Osteocyte (in vitro differentiated cells): ENCODE results near the gene ZNF783. TPM values are rescaled to one million over a fixed set of nuclear protein-coding genes. Genes with fewer than 3 reads are reported as not detected.

ENCODE experiments used
- DNase-seq: peaks from one replicate; pipeline ENCODE4 v3.0.0; 2021; ENCODE audit warnings: mixed read lengths; ENCODE audit not compliant: unreplicated experiment; ENCODE audit errors: extremely low spot score
- H3K27ac Mint-ChIP-seq: one replicate; pipeline ENCODE4 v1.8.0; 2021; ENCODE audit warnings: mild to moderate bottlenecking, mixed read lengths; ENCODE audit not compliant: unreplicated experiment
- H3K27me3 Mint-ChIP-seq: one replicate; pipeline ENCODE4 v1.8.0; 2021; ENCODE audit warnings: mixed read lengths; ENCODE audit not compliant: unreplicated experiment
- H3K36me3 Mint-ChIP-seq: one replicate; pipeline ENCODE4 v1.8.0; 2021; ENCODE audit warnings: mixed read lengths; ENCODE audit not compliant: unreplicated experiment
- H3K4me1 Mint-ChIP-seq: one replicate; pipeline ENCODE4 v1.8.0; 2021; ENCODE audit warnings: mixed read lengths; ENCODE audit not compliant: unreplicated experiment
- H3K4me3 Mint-ChIP-seq: one replicate; pipeline ENCODE4 v1.8.0; 2021; ENCODE audit warnings: mild to moderate bottlenecking, moderate library complexity, mixed read lengths; ENCODE audit not compliant: unreplicated experiment
- H3K9me3 Mint-ChIP-seq: one replicate; pipeline ENCODE4 v1.8.0; 2021; ENCODE audit warnings: mixed read lengths; ENCODE audit not compliant: unreplicated experiment
- CTCF ChIP-seq: fragments of 200-600 bp; sonication (generic); IDR thresholded peaks from 2 replicates; pipeline ENCODE4 v1.5.0; 2021; ENCODE audit warnings: antibody characterized with exemption, mild to moderate bottlenecking, moderate library complexity
- total RNA-seq: library from RNA; stranded (reverse); gene quantifications from 2 replicates; pipeline ENCODE4 v1.2.1, GENCODE V29; 2021

ZNF783 gene
- total RNA-seq, 1 donor from 2014 or later: 26.0 TPM

DNA sequence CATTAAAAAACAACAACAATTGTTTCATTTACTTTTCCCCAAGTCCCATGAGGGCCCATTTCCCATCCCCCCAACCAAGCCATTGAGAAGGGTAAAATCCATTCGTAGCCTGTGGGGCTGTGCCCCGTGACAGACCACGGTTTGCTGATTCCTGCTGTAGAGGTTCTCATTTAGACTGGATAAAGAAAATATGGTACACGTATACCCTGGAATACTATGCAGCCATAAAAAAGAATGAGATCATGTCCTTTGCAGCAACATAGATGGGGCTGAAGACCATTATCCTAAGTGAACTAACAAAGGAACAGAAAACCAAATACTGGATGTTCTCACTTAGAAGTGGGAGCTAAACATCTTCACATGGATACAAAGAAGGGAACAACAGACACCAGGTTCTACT lies 44.9 kb downstream of the ZNF783 start:
- no peaks in the 10 kb centered on the region for H3K9me3 Mint-ChIP-seq
- no peak overlapping the region for H3K27ac Mint-ChIP-seq
- DNase-seq: peak; percentile 13
- no peaks in the 10 kb centered on the region for H3K4me1 Mint-ChIP-seq
- no peak for TF ChIP-seq CTCF
- no peak overlapping the region for H3K4me3 Mint-ChIP-seq
- H3K36me3 Mint-ChIP-seq: no peaks in the 10 kb centered on the region
- H3K27me3 Mint-ChIP-seq: no peaks in the 10 kb centered on the region

DNA sequence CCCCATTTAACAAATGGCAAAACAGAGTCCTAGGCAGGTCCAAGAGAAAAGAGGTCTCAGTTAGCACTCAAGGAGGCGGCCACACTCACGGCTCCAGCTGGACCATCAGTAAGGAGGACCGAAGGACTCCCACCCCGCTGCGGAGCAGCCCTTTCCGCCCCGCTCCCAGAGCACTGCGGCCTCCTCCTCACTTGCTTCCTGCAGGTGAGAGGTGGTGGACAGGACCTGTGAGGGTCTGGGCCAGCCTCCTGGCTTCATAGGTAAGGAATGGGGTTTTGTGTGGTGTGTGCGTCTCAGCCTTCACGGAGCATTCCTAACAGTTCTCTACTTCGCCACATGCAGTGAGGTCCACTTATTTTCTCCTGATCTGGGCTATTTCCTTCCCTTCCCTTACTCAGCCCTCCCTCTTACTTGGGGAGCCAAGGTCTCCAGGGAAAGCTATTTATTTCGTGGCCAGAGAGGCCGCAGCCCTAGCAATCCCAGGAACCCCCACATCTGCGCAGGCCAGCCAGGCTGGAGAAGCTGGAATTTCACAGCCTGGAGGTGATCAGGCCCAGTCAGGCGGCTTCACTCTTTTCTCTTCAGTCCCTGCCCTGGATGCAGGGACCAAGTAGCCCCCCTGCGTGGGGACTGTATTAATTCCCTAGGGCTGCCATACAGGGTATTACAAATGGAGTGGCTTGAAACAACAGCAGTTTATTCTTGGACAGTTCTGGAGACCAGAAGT lies 45.9 kb downstream of the ZNF783 start:
- Mint-ChIP-seq H3K36me3 (no peaks in the 10 kb centered on the region), H3K9me3 (no peaks in the 10 kb centered on the region), H3K27me3 (no peaks in the 10 kb centered on the region), H3K27ac (no peak overlapping the region), H3K4me1 (no peaks in the 10 kb centered on the region), H3K4me3 (no peak overlapping the region)
- DNase-seq: peak; percentile 73
- no peak for TF ChIP-seq CTCF

DNA sequence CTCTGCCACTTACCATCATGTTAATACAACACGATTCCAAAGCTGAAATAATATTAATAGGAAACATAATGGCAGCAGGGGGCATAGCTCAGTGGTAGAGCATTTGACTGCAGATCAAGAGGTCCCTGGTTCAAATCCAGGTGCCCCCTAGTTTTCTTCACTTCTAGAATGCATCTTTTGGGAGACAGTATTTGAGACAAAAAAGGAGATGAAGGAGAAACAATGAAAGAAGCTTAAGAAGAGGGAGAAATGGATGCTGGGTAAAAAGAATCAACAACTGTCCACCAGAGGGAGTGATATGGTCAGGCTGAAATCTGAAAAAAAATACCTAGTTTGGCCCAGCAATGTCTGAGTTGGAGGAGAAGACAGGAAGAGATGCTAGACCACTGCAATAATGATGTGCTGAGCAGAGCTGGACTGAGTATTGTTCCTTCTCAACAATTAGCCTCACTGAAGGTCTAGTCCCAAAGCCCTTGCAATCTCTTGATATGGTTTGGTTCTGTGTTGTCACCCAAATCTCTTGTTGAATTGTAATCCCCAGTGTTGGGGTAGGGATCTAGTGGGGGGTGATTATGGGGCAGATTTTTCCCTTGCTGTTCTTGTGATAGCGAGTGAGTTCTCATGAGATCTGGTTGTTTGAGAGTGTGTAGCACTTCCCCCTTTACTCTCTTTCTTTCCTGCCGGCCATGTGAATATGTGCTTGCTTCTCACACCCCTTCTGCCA lies 48.3 kb downstream of the ZNF783 start:
- no peaks in the 10 kb centered on the region for H3K36me3 Mint-ChIP-seq
- H3K4me3 Mint-ChIP-seq: no peak overlapping the region
- no peaks in the 10 kb centered on the region for H3K4me1 Mint-ChIP-seq
- TF ChIP-seq CTCF: peak; percentile 64
- peak; percentile 32 for DNase-seq
- no peaks in the 10 kb centered on the region for H3K9me3 Mint-ChIP-seq
- H3K27me3 Mint-ChIP-seq: peaks cover 8% of the 10 kb centered on the region
- no peak overlapping the region for H3K27ac Mint-ChIP-seq

DNA sequence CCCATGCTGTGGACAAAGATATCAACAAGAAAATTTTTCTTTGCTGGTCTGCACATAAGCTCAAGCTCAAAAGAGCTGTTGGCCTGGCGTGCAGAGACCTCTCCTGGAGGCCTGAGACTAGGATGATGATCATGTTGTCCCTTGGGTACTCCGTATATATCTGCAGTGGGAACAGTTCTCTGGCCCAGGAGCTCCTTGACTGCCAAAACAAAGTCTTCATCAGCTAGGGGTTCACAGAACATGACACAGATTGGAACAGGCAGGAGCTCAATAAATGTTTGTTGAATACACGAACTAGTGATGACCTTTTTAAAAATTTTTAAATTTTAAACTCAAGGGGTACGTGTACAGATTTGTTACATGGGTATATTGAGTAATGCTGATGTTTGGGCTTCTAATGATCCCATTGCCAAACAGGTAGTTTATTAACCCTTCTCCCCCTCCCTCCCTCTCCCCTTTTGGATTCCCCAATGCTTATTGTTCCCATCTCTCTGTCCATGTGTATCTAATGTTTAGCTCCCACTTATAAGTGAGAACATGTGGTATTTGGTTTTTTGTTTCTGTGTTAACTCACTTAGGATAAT lies 49.1 kb downstream of the ZNF783 start:
- H3K4me1 Mint-ChIP-seq: no peaks in the 10 kb centered on the region
- no peak for TF ChIP-seq CTCF
- peaks cover 13% of the 10 kb centered on the region for H3K27me3 Mint-ChIP-seq
- H3K4me3 Mint-ChIP-seq: no peak overlapping the region
- no peaks in the 10 kb centered on the region for H3K9me3 Mint-ChIP-seq
- no peak for DNase-seq
- H3K27ac Mint-ChIP-seq: no peak overlapping the region
- H3K36me3 Mint-ChIP-seq: no peaks in the 10 kb centered on the region

DNA sequence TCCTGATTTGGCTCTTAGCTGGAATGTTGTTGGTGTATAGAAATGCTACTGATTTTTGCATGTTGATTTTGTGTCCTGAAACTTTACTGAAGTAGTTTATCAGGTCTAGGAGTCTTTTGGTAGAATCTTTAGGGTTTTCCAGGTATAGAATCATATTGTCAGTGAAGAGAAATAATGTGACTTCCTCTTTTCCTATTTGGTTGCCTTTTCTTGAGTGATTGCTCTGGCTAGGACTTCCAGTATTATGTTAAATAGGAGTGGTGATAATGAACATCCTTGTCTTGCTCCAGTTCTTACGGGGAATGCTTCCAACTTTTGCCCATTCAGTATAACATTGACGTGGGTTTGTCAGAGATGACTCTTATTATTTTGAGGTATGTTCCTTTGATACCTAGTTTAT lies 52.0 kb downstream of the ZNF783 start:
- Mint-ChIP-seq H3K4me1 (no peaks in the 10 kb centered on the region), H3K27ac (no peak overlapping the region), H3K27me3 (peaks cover 25% of the 10 kb centered on the region), H3K36me3 (no peaks in the 10 kb centered on the region), H3K9me3 (peaks cover 4% of the 10 kb centered on the region), H3K4me3 (no peak overlapping the region)
- no peak for TF ChIP-seq CTCF
- no peak for DNase-seq
